Measurements from ENCODE around the gene GSTM2. TPM values are rescaled to one million over a fixed set of nuclear protein-coding genes. Genes with fewer than 3 reads are reported as not detected.

Gene GSTM2
- total RNA-seq, 1 donor = 16.8 TPM

DNA sequence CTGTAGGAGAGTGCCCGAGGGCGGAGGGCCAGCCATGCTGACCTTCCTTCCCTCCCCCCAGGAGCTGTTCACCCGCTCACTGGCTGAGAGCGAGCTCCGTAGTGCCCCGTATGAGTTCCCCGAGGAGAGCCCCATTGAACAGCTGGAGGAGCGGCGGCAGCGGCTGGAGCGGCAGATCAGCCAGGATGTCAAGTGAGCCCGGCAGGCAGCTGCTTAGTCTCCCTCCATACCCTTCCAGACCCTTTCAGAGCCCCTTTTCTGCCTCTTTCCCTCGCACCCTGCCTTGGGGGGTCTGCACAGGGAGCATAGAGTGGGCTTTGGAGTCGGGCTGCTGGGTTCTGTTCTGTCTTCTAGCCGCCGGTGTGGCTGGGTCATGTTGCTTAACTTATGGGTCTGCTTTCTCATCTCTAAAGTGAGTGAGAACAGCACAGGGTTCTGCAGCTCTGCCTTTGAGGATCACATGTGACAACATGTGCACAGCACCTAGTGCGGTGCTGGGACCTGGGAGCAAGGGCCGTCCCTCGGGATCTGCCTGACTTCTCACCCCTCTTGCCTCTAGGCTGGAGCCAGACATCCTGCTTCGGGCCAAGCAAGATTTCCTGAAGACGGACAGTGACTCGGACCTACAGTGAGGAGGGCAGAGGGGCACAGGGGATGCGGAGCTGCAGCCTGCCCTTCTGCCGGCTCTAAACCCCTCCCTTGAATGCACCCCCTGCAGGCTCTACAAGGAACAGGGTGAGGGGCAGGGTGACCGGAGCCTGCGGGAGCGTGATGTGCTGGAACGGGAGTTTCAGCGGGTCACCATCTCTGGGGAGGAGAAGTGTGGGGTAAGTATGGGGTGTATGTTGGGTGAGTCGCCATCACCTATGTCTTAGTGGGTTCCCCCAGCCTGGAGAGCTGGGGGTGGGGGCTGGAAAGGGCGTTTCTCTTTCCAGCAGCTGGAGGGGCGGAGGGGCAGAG, 42.0 kb upstream of the GSTM2 start:
- TF ChIP-seq, protein P1, sequence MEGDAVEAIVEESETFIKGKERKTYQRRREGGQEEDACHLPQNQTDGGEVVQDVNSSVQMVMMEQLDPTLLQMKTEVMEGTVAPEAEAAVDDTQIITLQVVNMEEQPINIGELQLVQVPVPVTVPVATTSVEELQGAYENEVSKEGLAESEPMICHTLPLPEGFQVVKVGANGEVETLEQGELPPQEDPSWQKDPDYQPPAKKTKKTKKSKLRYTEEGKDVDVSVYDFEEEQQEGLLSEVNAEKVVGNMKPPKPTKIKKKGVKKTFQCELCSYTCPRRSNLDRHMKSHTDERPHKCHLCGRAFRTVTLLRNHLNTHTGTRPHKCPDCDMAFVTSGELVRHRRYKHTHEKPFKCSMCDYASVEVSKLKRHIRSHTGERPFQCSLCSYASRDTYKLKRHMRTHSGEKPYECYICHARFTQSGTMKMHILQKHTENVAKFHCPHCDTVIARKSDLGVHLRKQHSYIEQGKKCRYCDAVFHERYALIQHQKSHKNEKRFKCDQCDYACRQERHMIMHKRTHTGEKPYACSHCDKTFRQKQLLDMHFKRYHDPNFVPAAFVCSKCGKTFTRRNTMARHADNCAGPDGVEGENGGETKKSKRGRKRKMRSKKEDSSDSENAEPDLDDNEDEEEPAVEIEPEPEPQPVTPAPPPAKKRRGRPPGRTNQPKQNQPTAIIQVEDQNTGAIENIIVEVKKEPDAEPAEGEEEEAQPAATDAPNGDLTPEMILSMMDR (IDR thresholded peaks at IDR 0.05; ENCODE audit: insufficient read depth, low read depth, low read length) = no peak
- peak; percentile 15 for DNase-seq (ENCODE audit: low read depth)

DNA sequence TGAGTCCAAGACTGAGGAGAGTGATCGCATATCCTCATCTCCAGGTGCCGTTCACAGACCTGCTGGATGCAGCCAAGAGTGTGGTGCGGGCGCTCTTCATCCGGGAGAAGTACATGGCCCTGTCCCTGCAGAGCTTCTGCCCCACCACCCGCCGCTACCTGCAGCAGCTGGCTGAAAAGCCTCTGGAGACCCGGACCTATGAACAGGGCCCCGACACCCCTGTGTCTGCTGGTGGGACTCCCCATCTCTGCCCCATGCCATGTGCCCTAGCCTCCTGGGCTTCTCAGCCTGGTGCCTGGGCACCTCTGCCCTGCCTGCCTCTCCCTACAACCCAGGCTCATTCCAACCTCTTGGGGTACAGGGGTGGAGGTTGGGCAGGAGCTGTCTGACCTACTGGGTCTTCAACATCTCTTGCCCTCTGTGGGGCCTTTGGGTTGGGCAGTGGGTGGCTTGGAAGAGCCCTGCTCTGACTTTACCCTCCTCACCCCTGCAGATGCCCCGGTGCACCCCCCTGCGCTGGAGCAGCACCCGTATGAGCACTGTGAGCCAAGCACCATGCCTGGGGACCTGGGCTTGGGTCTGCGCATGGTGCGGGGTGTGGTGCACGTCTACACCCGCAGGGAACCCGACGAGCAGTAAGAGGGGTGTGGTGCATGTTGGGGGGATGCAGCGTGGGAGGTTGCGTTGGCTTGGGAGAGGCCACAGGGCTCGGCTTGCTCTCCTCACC, 41.0 kb upstream of the GSTM2 start:
- no peak for DNase-seq (ENCODE audit: low read depth)
- TF ChIP-seq, protein P1 (IDR thresholded peaks at IDR 0.05; ENCODE audit: insufficient read depth, low read depth, low read length) = no peak

More for the DNA sequence above, 42.0 kb upstream of the GSTM2 start:
- H3K4me3 ChIP-seq (ENCODE audit: low read depth, low read length) = no peak overlapping the region

DNA sequence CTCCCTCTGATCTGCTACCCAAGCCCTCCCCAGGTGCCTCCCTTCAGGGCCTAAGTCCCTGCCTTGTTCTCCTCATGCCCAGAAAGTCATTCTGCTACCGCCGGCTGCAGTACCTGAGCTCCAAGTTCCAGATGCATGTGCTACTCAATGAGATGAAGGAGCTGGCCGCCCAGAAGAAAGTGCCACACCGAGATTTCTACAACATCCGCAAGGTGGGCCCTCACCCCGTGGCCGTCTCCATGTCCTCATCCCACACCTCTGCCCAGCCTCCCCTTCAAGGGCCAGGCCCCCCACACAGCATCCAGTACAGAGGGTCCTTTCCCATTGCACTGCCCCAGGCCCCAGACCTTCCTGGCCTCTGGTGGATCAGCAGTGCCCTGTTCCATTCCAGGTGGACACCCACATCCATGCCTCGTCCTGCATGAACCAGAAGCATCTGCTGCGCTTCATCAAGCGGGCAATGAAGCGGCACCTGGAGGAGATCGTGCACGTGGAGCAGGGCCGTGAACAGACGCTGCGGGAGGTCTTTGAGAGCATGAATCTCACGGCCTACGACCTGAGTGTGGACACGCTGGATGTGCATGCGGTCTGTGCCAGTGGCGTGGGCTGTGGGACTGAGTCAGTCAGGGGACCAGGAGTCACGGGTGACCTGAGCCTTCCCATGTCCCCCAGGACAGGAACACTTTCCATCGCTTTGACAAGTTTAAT, 40.0 kb upstream of the GSTM2 start:
- TF ChIP-seq, protein P1 (IDR thresholded peaks at IDR 0.05; ENCODE audit: insufficient read depth, low read depth, low read length) = no peak
- no peak for DNase-seq (ENCODE audit: low read depth)
- no peak overlapping the region for H3K4me3 ChIP-seq (ENCODE audit: low read depth, low read length)

More for the DNA sequence above, 41.0 kb upstream of the GSTM2 start:
- H3K4me3 ChIP-seq (ENCODE audit: low read depth, low read length) = no peak overlapping the region

DNA sequence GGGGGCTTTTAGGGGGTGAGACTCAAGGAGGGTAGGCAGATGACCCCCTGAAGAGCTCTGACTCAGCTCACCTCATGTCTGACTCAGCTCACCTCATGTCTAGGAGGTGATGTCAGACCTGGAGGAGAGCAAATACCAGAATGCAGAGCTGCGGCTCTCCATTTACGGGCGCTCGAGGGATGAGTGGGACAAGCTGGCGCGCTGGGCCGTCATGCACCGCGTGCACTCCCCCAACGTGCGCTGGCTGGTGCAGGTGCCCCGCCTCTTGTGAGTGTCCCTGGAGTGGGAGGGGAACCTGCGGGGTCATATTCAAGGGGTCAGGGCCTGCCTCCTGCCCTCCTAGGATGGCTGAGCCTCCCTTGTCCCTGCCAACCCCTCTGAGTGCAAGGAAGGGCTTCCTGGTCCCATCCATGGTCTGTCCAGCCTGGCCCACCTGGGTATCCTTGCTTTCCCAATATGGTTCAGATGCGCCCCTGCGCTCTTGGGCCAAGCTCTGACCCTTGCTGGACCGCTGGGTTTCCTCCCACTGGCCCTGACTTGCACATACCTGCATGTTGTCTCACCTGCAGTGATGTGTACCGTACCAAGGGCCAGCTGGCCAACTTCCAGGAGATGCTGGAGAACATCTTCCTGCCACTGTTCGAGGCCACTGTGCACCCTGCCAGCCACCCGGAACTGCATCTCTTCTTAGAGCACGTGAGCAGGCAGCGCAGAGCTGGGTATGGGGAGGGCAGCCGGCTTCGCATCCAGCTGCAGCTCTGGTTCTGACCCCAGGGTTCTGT, 39.1 kb upstream of the GSTM2 start:
- no peak overlapping the region for H3K4me3 ChIP-seq (ENCODE audit: low read depth, low read length)
- TF ChIP-seq, protein P1 (IDR thresholded peaks at IDR 0.05; ENCODE audit: insufficient read depth, low read depth, low read length) = no peak
- DNase-seq (ENCODE audit: low read depth) = no peak

DNA sequence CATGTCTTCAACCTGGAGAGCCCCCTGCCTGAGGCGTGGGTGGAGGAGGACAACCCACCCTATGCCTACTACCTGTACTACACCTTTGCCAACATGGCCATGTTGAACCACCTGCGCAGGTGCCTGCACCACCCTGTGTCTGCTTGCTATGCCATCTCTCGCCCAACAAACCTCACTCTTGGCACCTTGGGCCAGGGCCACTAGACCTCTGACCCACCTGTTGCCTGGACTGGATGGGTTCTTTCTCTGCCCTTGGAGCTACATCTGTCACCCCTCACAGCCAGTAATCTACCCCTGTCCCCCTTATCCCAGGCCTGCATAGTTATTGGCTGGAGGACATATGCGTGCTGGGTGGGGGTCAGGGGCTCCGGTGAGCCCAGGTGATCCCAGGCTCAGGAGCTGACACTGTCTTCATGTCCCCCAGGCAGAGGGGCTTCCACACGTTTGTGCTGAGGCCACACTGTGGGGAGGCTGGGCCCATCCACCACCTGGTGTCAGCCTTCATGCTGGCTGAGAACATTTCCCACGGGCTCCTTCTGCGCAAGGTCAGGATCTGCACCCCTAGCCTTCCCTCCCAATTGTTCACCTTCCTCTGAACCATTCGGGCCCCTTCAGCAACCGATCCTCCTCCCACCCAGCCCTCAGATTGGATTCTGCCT, 38.4 kb upstream of the GSTM2 start:
- H3K4me3 ChIP-seq (ENCODE audit: low read depth, low read length) = no peak overlapping the region
- no peak for DNase-seq (ENCODE audit: low read depth)
- TF ChIP-seq, protein P1 (IDR thresholded peaks at IDR 0.05; ENCODE audit: insufficient read depth, low read depth, low read length) = no peak

Data from fibroblast of villous mesenchyme (primary cell).